Keratinocyte (primary cell): ENCODE results near the gene LSM4.

ENCODE experiments used
- EZH2 ChIP-seq: IDR thresholded peaks from one replicate; pipeline ENCODE4 v1.6.1; 2012; ENCODE audit warnings: inconsistent platforms, mild to moderate bottlenecking, low read length, moderate library complexity
- TF ChIP-seq, protein P1 (sequence below), 3 experiments: IDR thresholded peaks in 1 of 3; conservative IDR thresholded peaks in 1 of 3; optimal IDR thresholded peaks in 1 of 3; 2 replicates in 2 of 3; 3 replicates in 1 of 3; pipeline versions ENCODE3 to v1.5.1; 2011; ENCODE audit warnings: low read length in 3 of 3, mild to moderate bottlenecking in 3 of 3, moderate library complexity in 2 of 3, control low read depth in 1 of 3, inconsistent platforms in 1 of 3; ENCODE audit not compliant: insufficient read depth in 2 of 3; ENCODE audit errors: extremely low read depth in 1 of 3

DNA sequence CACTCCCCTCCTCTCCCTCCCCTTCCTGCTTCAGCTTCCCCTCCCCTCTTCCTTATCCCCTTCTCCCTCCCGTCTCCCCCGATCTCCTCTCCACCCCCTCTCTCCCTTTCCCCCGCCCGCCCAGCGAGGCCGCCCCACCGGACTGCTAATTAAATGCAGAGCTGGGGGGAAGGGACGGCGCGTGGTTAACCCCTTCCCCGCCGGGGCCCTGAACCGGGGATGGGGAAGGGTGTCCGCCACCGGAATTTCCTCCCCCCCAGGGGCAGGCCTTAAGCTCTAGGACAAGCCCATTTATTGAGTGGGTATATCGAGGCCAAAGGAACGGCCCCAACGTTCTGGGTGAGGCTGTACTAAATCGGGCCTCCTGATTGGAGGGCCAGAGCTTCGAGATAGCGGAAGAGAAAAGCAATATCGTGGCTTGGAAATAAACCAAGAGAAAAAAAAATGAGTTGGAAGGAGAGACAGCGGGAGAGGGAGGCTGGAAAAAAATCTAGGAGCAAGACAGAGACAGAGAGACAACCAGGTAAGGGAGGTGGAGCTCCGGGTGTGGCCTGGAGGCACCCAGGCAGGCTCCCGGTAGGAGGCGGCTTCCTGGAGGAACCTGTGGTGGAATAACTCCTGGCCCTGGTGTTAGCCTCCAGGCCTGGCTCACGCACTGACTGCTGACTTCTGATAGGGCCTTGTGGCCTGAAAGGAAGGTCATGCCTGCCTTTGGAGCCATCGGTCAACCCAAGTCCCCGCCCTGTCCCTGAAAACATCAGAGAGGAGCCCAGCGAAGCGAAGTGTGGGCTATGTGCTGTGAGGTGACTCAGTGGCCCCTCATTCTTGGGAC lies 29.9 kb downstream of the LSM4 start:
- TF ChIP-seq, protein P1, sequence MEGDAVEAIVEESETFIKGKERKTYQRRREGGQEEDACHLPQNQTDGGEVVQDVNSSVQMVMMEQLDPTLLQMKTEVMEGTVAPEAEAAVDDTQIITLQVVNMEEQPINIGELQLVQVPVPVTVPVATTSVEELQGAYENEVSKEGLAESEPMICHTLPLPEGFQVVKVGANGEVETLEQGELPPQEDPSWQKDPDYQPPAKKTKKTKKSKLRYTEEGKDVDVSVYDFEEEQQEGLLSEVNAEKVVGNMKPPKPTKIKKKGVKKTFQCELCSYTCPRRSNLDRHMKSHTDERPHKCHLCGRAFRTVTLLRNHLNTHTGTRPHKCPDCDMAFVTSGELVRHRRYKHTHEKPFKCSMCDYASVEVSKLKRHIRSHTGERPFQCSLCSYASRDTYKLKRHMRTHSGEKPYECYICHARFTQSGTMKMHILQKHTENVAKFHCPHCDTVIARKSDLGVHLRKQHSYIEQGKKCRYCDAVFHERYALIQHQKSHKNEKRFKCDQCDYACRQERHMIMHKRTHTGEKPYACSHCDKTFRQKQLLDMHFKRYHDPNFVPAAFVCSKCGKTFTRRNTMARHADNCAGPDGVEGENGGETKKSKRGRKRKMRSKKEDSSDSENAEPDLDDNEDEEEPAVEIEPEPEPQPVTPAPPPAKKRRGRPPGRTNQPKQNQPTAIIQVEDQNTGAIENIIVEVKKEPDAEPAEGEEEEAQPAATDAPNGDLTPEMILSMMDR (optimal IDR thresholded peaks at IDR 0.05 in 1 of 3, IDR thresholded peaks at IDR 0.05 in 1 of 3, conservative IDR thresholded peaks at IDR 0.05 in 1 of 3; ENCODE audit: extremely low read depth in 1 of 3, insufficient read depth in 2 of 3, low read length in 3 of 3): no peak
- no peak for TF ChIP-seq EZH2
